BJ (cell line): Measurements from ENCODE around the gene OR7C1. TPM values are rescaled to one million over a fixed set of nuclear protein-coding genes. Genes with fewer than 3 reads are reported as not detected.
"Not testable (repeated sequence)": the region's sequence is repeated elsewhere in the genome, so short reads cannot be mapped to it uniquely, and the experiment has no call there.

ENCODE experiments used
- CTCF ChIA-PET: fragments of 350-600 bp; formaldehyde crosslinking; extraction: SDS; loops from one replicate; lab custom pipeline; 2021; ENCODE audit warnings: antibody characterized with exemption, inconsistent platforms; lab: Yijun Ruan, JAX
- POLR2A ChIA-PET: fragments of 300-600 bp; sonication (Branson Sonifier 250); formaldehyde crosslinking; extraction: SDS; loops from one replicate; lab custom pipeline; 2021; ENCODE audit warnings: antibody characterized with exemption; lab: Charles Lee
- DNase-seq: peaks from one replicate; pipeline ENCODE4 v3.0.0-alpha.2; 2011; ENCODE audit warnings: low read depth
- H3K27me3 ChIP-seq: 2 replicates; pipeline ENCODE4 v1.6.0; 2011; ENCODE audit warnings: low read length; ENCODE audit not compliant: control insufficient read depth, insufficient read depth
- H3K36me3 ChIP-seq: 2 replicates; pipeline ENCODE4 v1.5.1; 2011; ENCODE audit warnings: low read length; ENCODE audit not compliant: control insufficient read depth, insufficient read depth
- H3K4me3 ChIP-seq: 2 replicates; pipeline ENCODE4 v1.5.1; 2011; ENCODE audit warnings: low read depth, mild to moderate bottlenecking, control low read depth, low read length
- CTCF ChIP-seq: IDR thresholded peaks from 2 replicates; pipeline ENCODE4 v1.5.1; 2011; ENCODE audit warnings: low read depth, mild to moderate bottlenecking, control low read depth, inconsistent platforms, low read length, moderate library complexity; ENCODE audit not compliant: insufficient read depth
- polyA plus RNA-seq: library from polyadenylated mRNA; depleted of rRNA; stranded (reverse); fragments of >200 nt; gene quantifications from 2 replicates; pipeline ENCODE4 v1.2.3, GENCODE V29; 2011

The OR7C1 gene
- polyA plus RNA-seq, 1 experiment: not detected

- TF ChIP-seq CTCF: no peak
- CTCF ChIA-PET: interaction anchor here (2.2 kb wide), 1 partner anchor 10 kb away, joined by 13 read pairs; no protein-coding TSS in a partner anchor
- no peaks in the 10 kb centered on the region for H3K27me3 ChIP-seq
- POLR2A ChIA-PET: no interaction called here
- peaks cover under 1% of the 10 kb centered on the region; the same call in 1 of the 2 replicates for H3K36me3 ChIP-seq
- no peak for DNase-seq
- peak overlapping the region; percentile 36 for H3K4me3 ChIP-seq
Observed at GRCh38 chr19:14775869-14776586, 59.0 kb downstream of the OR7C1 start.

DNA sequence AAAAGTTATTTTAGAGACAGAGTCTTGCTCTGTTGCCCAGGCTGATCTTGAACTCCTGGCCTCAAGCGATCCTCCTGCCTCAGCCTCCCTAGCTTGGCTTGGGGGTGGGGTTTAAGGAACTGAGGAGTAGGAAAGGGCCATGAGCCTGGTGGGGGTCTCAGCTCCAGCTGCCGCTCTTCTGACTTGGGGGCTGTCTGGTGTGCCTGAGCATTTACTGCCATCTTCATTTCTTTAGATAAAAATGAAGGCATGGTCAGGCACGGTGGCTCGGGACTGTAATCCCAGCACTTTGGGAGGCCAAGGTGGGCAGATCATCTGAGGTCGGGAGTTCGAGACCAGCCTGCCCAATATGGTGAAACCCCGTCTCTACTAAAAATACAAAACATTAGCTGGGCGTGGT, 59.7 kb downstream of the OR7C1 start:
- CTCF ChIA-PET, POLR2A ChIA-PET, H3K27me3 ChIP-seq, DNase-seq, H3K4me3 ChIP-seq, H3K36me3 ChIP-seq: not testable (repeated sequence)

DNA sequence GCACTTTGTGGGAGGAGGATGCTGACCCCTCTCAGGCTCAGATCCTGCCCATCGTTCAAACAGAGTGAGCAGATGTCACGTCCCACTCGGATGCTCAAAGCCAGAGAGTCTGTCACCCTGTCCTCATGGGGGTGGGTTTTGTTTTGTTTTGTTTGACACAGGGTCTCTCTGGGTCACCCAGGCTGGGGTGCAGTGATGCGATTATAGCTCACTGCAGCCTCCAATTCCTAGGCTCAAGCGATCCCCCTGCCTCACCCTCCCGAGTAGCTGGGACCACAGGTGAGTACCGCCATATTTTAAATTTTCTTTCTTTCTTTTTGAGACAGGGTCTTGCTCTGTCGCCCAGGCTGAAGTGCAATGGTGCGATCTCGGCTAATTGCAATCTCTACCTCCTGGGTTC, 60.6 kb downstream of the OR7C1 start:
- TF ChIP-seq CTCF: no peak
- Histone ChIP-seq H3K27me3 (no peaks in the 10 kb centered on the region), H3K4me3 (no peak overlapping the region), H3K36me3 (peaks cover 2% of the 10 kb centered on the region; the same call in 1 of the 2 replicates)
- no peak for DNase-seq
- POLR2A ChIA-PET: no interaction called here
- CTCF ChIA-PET: no interaction called here

GRCh38 chr19:14773722-14774121, 61.3 kb downstream of the OR7C1 start:
- H3K36me3 ChIP-seq, CTCF ChIA-PET, H3K4me3 ChIP-seq, POLR2A ChIA-PET, H3K27me3 ChIP-seq, DNase-seq: not testable (repeated sequence)

GRCh38 chr19:14772995-14773394, 62.0 kb downstream of the OR7C1 start:
- ChIA-PET POLR2A (interaction anchor here (0.7 kb wide), 1 partner anchor 82 kb away, joined by 20 read pairs; no protein-coding TSS in a partner anchor), CTCF (no interaction called here)
- no peak for DNase-seq
- Histone ChIP-seq H3K4me3 (no peak overlapping the region), H3K27me3 (no peaks in the 10 kb centered on the region), H3K36me3 (peaks cover 2% of the 10 kb centered on the region; the same call in 1 of the 2 replicates)
- TF ChIP-seq CTCF: no peak

GRCh38 chr19:14772467-14772866, 62.5 kb downstream of the OR7C1 start:
- ChIA-PET CTCF (no interaction called here), POLR2A (interaction anchor here (0.7 kb wide), 1 partner anchor 82 kb away, joined by 20 read pairs; no protein-coding TSS in a partner anchor)
- Histone ChIP-seq H3K36me3 (peaks cover 2% of the 10 kb centered on the region; the same call in 1 of the 2 replicates), H3K27me3 (no peaks in the 10 kb centered on the region), H3K4me3 (no peak overlapping the region)
- TF ChIP-seq CTCF: no peak
- DNase-seq: no peak
